ENCODE data around the gene UNC5C. TPM values are rescaled to one million over a fixed set of nuclear protein-coding genes. Genes with fewer than 3 reads are reported as not detected.

Gene UNC5C
- total RNA-seq, 3 donors from 2014 or later = 6.2 to 20.9 (median 6.2) TPM

- H3K4me3 ChIP-seq = no peak overlapping the region
- no peak for DNase-seq (ENCODE audit: low spot score in 2 of 2)
- intact Hi-C loops (cut with DNase I; ENCODE audit: low total_unique reads) = no loop called here
- no peak for TF ChIP-seq POLR2A (IDR thresholded peaks at IDR 0.05)
- TF ChIP-seq, protein P1, sequence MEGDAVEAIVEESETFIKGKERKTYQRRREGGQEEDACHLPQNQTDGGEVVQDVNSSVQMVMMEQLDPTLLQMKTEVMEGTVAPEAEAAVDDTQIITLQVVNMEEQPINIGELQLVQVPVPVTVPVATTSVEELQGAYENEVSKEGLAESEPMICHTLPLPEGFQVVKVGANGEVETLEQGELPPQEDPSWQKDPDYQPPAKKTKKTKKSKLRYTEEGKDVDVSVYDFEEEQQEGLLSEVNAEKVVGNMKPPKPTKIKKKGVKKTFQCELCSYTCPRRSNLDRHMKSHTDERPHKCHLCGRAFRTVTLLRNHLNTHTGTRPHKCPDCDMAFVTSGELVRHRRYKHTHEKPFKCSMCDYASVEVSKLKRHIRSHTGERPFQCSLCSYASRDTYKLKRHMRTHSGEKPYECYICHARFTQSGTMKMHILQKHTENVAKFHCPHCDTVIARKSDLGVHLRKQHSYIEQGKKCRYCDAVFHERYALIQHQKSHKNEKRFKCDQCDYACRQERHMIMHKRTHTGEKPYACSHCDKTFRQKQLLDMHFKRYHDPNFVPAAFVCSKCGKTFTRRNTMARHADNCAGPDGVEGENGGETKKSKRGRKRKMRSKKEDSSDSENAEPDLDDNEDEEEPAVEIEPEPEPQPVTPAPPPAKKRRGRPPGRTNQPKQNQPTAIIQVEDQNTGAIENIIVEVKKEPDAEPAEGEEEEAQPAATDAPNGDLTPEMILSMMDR (IDR thresholded peaks at IDR 0.05) = no peak
- no peak for TF ChIP-seq POLR2AphosphoS5 (IDR thresholded peaks at IDR 0.05)
- H3K27ac ChIP-seq = no peak overlapping the region
- H3K9me3 ChIP-seq = no peaks in the 10 kb centered on the region
- H3K4me1 ChIP-seq = no peaks in the 10 kb centered on the region
- no peaks in the 10 kb centered on the region for H3K27me3 ChIP-seq
- H3K36me3 ChIP-seq = no peaks in the 10 kb centered on the region
Measured at GRCh38 chr4:95167805-95168204, 381.0 kb downstream of the UNC5C start.

DNA sequence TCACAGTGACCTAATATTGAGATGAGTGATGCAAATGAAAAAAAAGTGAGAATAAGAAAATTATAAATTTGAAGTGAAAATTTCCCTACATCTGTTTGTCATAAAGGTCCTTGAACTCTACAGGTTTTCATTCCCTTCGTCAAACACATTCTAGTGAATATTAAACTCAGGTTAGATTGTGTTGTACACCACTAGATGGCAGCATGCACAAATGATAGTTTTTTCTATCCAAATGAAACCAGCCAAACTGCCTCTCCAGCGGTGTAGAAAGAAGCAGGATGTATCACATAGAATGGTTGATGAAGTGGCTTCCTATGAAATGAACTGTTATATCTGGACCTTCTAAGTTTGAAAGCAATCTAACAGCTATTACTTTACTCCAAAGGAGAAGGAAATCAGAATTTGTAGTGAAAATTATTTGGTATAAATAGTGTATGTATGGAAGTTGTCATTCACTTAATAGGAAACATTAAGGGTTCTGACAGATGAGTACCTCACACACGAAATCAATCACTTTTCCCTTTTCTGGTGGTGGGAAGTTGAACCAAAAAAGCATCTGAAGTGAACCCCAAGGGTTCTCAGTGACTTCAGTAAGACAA, 382.7 kb downstream of the UNC5C start:
- Histone ChIP-seq H3K27me3 (no peaks in the 10 kb centered on the region), H3K9me3 (no peaks in the 10 kb centered on the region), H3K4me3 (no peak overlapping the region), H3K4me1 (no peaks in the 10 kb centered on the region), H3K27ac (no peak overlapping the region), H3K36me3 (no peaks in the 10 kb centered on the region)
- TF ChIP-seq, protein P1 (IDR thresholded peaks at IDR 0.05) = peak; percentile 51 to 74 (median 67)
- TF ChIP-seq POLR2AphosphoS5 (IDR thresholded peaks at IDR 0.05) = no peak
- intact Hi-C loops (cut with DNase I; ENCODE audit: low total_unique reads) = no loop called here
- no peak for DNase-seq (ENCODE audit: low spot score in 2 of 2)

GRCh38 chr4:95162867-95163266, 385.9 kb downstream of the UNC5C start:
- Histone ChIP-seq H3K36me3 (no peaks in the 10 kb centered on the region), H3K27me3 (no peaks in the 10 kb centered on the region), H3K4me3 (no peak overlapping the region), H3K27ac (no peak overlapping the region), H3K4me1 (no peaks in the 10 kb centered on the region), H3K9me3 (no peaks in the 10 kb centered on the region)
- intact Hi-C loops (cut with DNase I; ENCODE audit: low total_unique reads) = no loop called here
- TF ChIP-seq POLR2A (IDR thresholded peaks at IDR 0.05) (no peak), POLR2AphosphoS5 (IDR thresholded peaks at IDR 0.05) (no peak)
- TF ChIP-seq, protein P1 (IDR thresholded peaks at IDR 0.05) = no peak
- no peak for DNase-seq (ENCODE audit: low spot score in 2 of 2)

- Histone ChIP-seq H3K27me3 (no peaks in the 10 kb centered on the region), H3K4me3 (no peak overlapping the region), H3K4me1 (no peaks in the 10 kb centered on the region), H3K27ac (no peak overlapping the region), H3K9me3 (no peaks in the 10 kb centered on the region), H3K36me3 (no peaks in the 10 kb centered on the region)
- no peak for DNase-seq (ENCODE audit: low spot score in 2 of 2)
- intact Hi-C loops (cut with DNase I; ENCODE audit: low total_unique reads) = no loop called here
- TF ChIP-seq POLR2A (IDR thresholded peaks at IDR 0.05) = no peak
- TF ChIP-seq POLR2AphosphoS5 (IDR thresholded peaks at IDR 0.05) = no peak
- TF ChIP-seq, protein P1 (IDR thresholded peaks at IDR 0.05) = no peak
Measured at GRCh38 chr4:95161781-95162469, 386.8 kb downstream of the UNC5C start.

DNA sequence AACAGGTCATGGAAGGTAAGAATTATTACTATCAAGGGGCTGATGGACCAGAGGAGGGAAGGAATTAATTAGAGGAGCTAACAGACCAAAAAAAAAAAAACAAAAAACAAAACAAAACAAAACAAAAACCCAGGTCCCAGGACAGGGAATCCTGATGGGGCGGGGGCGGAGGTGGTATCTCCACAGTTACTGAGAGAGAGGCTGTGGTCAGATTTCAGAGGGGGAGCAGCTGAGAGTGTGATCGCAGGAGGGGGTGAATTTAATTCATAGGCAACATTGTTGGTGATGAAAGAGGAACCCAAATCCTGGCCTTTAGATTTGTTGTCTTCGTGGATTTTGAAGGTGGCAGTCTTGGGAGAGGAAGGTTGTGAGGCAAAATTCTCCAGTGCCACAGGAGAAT, 389.4 kb downstream of the UNC5C start:
- TF ChIP-seq, protein P1 (IDR thresholded peaks at IDR 0.05) = no peak
- TF ChIP-seq POLR2A (IDR thresholded peaks at IDR 0.05) = no peak
- TF ChIP-seq POLR2AphosphoS5 (IDR thresholded peaks at IDR 0.05) = no peak
- DNase-seq (ENCODE audit: low spot score in 2 of 2) = no peak
- H3K27ac ChIP-seq = no peak overlapping the region

More for the DNA sequence above, 389.4 kb downstream of the UNC5C start:
- no peaks in the 10 kb centered on the region for H3K9me3 ChIP-seq
- H3K36me3 ChIP-seq = no peaks in the 10 kb centered on the region
- no peaks in the 10 kb centered on the region for H3K27me3 ChIP-seq
- H3K4me1 ChIP-seq = no peaks in the 10 kb centered on the region
- intact Hi-C loops (cut with DNase I; ENCODE audit: low total_unique reads) = no loop called here
- no peak overlapping the region for H3K4me3 ChIP-seq

All from breast epithelium (tissue), 4 donors.